Measurements from ENCODE around the gene F2RL1. TPM values are rescaled to one million over a fixed set of nuclear protein-coding genes. Genes with fewer than 3 reads are reported as not detected.

The F2RL1 gene
- total RNA-seq, 1 experiment from 2014 or later: 23.0 TPM

- H2BK5ac ChIP-seq (ENCODE audit: insufficient read length, low read length): no peak overlapping the region
- H3K27me3 ChIP-seq (ENCODE audit: insufficient read depth, low read length): no peaks in the 10 kb centered on the region
- TF ChIP-seq CTCF (conservative IDR thresholded peaks at IDR 0.05): no peak
- H4K5ac ChIP-seq (ENCODE audit: insufficient read length, low read depth, low read length): no peak overlapping the region
- no peak overlapping the region for H2AFZ ChIP-seq (ENCODE audit: low read length)
- H2BK15ac ChIP-seq (ENCODE audit: low read depth, low read length): no peak overlapping the region
- H3K79me1 ChIP-seq (ENCODE audit: insufficient read depth, low read depth, low read length, poor library complexity, severe bottlenecking): no peaks in the 10 kb centered on the region
- Mint-ChIP-seq H3K36me3 (ENCODE audit: insufficient read depth in 1 of 3, low read depth in 3 of 3) (peaks cover 0 to 4% (median 0%) of the 10 kb centered on the region in 3 experiments; a peak in 1 of 7 replicates), H3K4me1 (peaks cover 51 to 57% of the 10 kb centered on the region in 2 experiments), H3K9me3 (peaks cover 0 to 5% of the 10 kb centered on the region in 2 experiments; a peak in 2 of 5 replicates), H3K27me3 (ENCODE audit: low read depth) (no peaks in the 10 kb centered on the region), H3K4me3 (no peak overlapping the region; a peak in 1 of 5 replicates), H3K27ac (peak overlapping the region in 2 of 3 experiments; percentile 22 to 94; a peak in 3 of 7 replicates)
- H3K9me3 ChIP-seq (ENCODE audit: control insufficient read depth, low read depth, low read length): no peaks in the 10 kb centered on the region
- H3K4ac ChIP-seq (ENCODE audit: low read depth, low read length): no peak overlapping the region
- no peak overlapping the region for H3K14ac ChIP-seq (ENCODE audit: insufficient read depth, low read length)
- H3K18ac ChIP-seq (ENCODE audit: insufficient read length, low read depth, low read length): no peak overlapping the region
- no peak overlapping the region for H2BK120ac ChIP-seq (ENCODE audit: low read depth, low read length, poor library complexity, severe bottlenecking)
- H3K4me1 ChIP-seq (ENCODE audit: insufficient read depth, low read length): peaks cover 17% of the 10 kb centered on the region
- H2AK5ac ChIP-seq (ENCODE audit: insufficient read length, low read length): no peak overlapping the region
- no peak overlapping the region for H4K8ac ChIP-seq (replicated peaks; ENCODE audit: insufficient read length, low read depth, low read length)
- no peak overlapping the region for H4K91ac ChIP-seq (ENCODE audit: insufficient read length, low read depth, low read length)
- no peak overlapping the region for H3K56ac ChIP-seq (ENCODE audit: insufficient read length, low read depth, low read length)
- H3K27ac ChIP-seq (ENCODE audit: insufficient read length, low read depth, low read length): no peak overlapping the region
- no peaks in the 10 kb centered on the region for H3K23me2 ChIP-seq (ENCODE audit: insufficient read length, low read depth, low read length, poor library complexity, severe bottlenecking)
- no peak overlapping the region for H3K9ac ChIP-seq (ENCODE audit: extremely low read depth, insufficient read length, low read length)
- H2BK20ac ChIP-seq (ENCODE audit: low read depth, low read length, poor library complexity, severe bottlenecking): no peak overlapping the region
- no CpG with 5 or more reads among the region's 8 CpGs for WGBS (ENCODE audit: extremely low coverage, insufficient read length, low lambda C conversion rate)
- peak overlapping the region; percentile 59 for H2BK12ac ChIP-seq (ENCODE audit: insufficient read length, low read depth, low read length)
- H4K20me1 ChIP-seq (ENCODE audit: control insufficient read depth, insufficient read depth, insufficient read length): no peaks in the 10 kb centered on the region
- DNase-seq: no peak
- no peak overlapping the region for H3K23ac ChIP-seq (ENCODE audit: insufficient read length, low read depth, low read length)
- H3K4me2 ChIP-seq (ENCODE audit: insufficient read depth, insufficient read length, low read length): no peak overlapping the region
- H3K79me2 ChIP-seq (ENCODE audit: insufficient read depth, low read length): no peaks in the 10 kb centered on the region
- H3T11ph ChIP-seq (ENCODE audit: low read length): peak overlapping the region; percentile 20
These were observed 14.6 kb upstream of the F2RL1 start for GRCh38 chr5:76804266-76804665.
